Cardiac fibroblast (primary cell): ENCODE data around the gene CALML3.
"Not testable (repeated sequence)": the region's sequence is repeated elsewhere in the genome, so short reads cannot be mapped to it uniquely, and the experiment has no call there.

Source experiments
- DNase-seq, 2 donors: peaks; one replicate each; pipeline versions ENCODE4 v3.0.0 to v3.0.0-alpha.2; 2010; ENCODE audit warnings: low read depth in 2 of 2
- H3K4me3 ChIP-seq, 2 donors: replicated peaks in 1 of 2; 1 replicate in 1 of 2; 2 replicates in 1 of 2; pipeline ENCODE4 v1.5.1; 2011; ENCODE audit warnings: low read depth in 2 of 2, low read length in 2 of 2, mild to moderate bottlenecking in 2 of 2, moderate library complexity in 1 of 2
- TF ChIP-seq, protein P1 (sequence below): IDR thresholded peaks from one replicate; pipeline ENCODE4 v1.5.1; 2011; ENCODE audit warnings: low read depth, mild to moderate bottlenecking, low read length, inconsistent platforms

Gene CALML3

DNA sequence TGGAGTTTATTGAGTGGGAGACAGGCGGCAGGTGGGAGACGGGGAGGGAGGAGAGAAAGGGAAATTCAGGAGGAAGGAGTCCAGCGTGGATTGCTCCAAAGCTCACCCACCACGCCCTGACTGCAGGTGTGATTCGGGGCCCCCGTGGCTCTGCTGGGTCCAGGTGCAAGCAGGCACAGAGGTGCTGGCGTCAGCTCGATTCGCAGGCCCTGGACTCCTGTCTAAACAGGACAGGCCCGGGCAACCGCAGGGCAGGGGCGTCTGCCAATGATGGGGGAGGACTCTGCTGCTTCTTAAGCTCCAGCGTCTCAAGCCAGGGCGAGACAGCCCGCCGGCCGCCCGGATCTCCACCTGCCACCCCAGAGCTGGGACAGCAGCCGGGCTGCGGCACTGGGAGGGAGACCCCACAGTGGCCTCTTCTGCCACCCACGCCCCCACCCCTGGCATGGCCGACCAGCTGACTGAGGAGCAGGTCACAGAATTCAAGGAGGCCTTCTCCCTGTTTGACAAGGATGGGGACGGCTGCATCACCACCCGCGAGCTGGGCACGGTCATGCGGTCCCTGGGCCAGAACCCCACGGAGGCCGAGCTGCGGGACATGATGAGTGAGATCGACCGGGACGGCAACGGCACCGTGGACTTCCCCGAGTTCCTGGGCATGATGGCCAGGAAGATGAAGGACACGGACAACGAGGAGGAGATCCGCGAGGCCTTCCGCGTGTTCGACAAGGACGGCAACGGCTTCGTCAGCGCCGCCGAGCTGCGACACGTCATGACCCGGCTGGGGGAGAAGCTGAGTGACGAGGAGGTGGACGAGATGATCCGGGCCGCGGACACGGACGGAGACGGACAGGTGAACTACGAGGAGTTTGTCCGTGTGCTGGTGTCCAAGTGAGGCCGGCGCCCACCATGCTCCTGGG, at the start of gene CALML3:
CALML3 (plus strand) TSS at position 321 of the 920 bp plus-strand sequence; CDS start at position 446, 125 bp downstream.
- TF ChIP-seq, protein P1, sequence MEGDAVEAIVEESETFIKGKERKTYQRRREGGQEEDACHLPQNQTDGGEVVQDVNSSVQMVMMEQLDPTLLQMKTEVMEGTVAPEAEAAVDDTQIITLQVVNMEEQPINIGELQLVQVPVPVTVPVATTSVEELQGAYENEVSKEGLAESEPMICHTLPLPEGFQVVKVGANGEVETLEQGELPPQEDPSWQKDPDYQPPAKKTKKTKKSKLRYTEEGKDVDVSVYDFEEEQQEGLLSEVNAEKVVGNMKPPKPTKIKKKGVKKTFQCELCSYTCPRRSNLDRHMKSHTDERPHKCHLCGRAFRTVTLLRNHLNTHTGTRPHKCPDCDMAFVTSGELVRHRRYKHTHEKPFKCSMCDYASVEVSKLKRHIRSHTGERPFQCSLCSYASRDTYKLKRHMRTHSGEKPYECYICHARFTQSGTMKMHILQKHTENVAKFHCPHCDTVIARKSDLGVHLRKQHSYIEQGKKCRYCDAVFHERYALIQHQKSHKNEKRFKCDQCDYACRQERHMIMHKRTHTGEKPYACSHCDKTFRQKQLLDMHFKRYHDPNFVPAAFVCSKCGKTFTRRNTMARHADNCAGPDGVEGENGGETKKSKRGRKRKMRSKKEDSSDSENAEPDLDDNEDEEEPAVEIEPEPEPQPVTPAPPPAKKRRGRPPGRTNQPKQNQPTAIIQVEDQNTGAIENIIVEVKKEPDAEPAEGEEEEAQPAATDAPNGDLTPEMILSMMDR, result no peak
- no peak for DNase-seq
- H3K4me3 ChIP-seq, result no peak within 1 kb of the TSS

DNA sequence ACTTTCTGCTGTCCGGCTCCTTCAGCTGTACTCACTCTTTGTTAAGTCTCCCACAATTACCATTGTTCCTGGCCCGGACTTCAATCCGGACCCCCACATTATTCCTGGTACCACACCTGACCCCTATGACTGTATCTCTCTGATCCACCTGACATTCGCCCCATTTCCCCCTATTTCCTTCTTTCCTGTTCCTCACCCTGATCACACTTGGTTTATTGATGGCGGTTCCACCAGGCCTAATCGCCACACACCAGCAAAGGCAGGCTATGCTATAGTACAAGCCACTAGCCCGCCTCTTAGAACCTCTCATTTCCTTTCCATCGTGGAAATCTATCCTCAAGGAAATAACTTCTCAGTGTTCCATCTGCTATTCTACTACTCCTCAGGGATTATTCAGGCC, 49.7 kb upstream of the CALML3 start:
- DNase-seq, H3K4me3 ChIP-seq: not testable (repeated sequence)

DNA sequence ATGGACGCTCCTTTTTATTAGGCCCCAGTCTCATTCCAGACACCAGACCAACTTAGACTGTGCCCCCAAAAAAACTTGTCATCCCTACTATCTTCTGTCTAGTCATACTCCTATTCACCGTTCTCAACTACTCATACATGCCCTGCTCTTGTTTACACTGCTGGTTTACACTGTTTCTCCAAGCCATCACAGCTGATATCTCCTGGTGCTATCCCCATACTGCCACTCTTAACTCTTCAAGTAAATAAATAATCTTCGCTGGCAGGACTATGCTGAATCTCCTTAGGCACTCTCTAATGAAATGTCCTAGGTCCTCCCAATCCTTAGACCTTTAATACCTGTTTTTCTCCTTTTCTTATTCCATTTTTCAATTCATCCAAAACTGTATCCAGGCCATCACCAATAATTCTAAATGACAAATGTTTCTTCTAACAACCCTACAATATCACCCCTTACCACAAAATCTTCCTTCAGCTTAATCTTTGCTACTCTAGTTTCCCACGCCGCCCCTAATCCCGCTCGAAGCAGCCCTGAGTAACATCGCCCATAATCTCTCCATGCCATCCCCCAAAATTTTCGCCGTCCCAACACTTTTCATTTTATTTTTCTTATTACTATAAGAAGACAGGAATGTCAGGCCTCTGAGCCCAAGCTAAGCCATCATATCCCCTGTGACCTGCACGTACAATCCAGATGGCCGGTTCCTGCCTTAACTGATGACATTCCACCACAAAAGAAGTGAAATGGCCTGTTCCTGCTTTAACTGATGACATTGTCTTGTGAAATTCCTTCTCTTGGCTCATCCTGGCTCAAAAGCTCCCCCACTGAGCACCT, 48.6 kb upstream of the CALML3 start:
- not testable (repeated sequence) for H3K4me3 ChIP-seq, DNase-seq

DNA sequence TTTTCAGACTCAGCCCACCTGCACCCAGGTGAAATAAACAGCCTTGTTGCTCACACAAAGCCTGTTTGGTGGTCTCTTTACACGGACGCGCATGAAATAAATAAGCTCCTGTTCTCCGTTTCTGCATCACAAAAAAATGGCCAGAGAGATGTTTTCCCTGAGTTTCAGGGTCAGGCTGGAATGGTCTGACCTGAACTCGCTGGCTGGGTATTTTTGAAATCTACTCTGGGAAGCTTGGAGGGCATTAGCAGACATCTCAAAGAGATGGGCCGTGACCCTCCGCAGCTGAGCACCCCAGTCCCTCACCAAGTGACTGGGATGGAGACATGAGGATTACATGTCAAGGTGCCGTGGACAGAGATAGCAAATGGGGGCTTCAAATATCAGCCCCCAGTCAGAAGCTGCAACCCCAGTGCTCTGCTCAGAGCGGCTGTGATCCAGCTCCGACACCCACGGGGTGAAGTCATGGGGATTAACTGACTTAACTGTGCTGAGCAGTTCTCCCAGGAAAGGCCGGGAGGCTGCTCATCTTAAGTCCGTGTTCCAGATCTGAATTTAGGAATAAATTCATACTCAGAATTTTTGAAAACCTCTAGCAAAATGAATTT, 47.7 kb upstream of the CALML3 start:
- H3K4me3 ChIP-seq, result no peak overlapping the region
- DNase-seq, result no peak
- TF ChIP-seq, protein P1, result no peak

DNA sequence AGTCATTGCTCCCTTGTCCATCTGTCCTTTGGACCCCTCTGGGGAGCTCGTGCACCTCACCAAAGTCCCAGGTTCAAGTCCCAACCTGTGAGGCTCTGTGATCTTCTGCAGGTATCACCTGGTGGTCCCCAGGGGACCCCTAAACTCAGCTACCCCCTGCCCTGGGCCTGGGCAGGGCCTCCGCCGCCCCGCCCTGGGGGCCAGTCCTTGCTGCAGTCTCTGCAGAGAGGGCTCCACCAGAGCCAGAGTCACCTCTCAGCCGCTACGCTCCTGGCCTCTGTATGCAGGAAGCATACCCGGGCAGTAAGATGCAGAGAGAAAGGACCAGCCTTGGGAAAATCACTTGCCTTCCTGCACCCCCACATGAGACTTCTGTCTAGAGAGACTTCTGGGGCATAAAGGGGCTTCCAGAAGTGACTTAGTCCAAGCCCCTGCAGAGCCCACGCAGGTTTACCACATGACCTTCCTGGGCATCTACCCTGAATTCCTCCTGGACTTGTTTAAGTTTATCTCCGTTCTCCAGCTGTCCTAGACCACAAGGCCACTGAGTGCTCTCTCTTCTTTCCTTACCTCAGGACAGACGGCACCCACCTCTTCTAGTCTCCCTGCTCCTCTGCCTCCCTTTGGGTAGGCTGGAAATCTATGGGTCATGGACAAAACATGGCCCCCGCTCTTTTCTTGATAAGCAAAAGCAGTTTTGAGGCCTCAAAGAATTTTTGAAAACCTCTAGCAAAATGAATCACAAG, 46.6 kb upstream of the CALML3 start:
- no peak for DNase-seq
- H3K4me3 ChIP-seq, result no peak overlapping the region
- TF ChIP-seq, protein P1, result no peak

DNA sequence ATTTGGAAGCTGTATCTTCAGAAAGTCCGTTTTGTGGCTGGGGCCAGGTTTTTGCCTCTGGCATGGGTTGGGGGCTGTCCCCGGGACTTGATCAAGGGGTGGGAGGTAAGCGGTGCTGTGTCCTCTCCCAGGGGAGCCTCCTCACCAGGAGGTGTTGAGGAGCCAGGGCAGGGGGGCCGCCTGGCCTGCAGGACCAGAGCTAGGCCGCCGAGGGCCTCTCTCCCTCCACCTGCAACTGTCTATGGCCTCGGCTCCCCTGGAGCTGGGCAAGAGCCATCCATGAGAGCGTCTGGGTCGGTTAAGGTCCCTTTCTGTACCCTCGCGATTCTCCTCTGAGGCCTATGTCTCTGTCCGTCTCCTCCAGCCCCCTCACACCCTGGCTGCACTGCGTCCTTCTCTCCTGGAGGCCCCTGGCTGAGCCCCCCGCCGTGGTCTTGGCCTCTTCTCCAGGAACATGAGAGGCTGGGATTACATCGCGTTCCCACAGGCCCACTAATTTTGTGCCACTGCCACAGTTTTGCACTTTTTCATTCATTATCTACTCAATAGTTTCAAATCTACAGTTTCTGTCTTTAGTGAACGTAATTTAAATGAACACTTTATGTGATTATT, 46.0 kb upstream of the CALML3 start:
- H3K4me3 ChIP-seq, result no peak overlapping the region
- TF ChIP-seq, protein P1, result no peak
- DNase-seq, result no peak
